SH-SY5Y (cell line): ENCODE results near the gene LTF.

Experiments used
- GATA2 ChIP-seq: IDR thresholded peaks from 2 replicates; pipeline ENCODE4 v1.6.1; 2011; ENCODE audit warnings: mild to moderate bottlenecking, low read depth, low read length
- GATA3 ChIP-seq: IDR thresholded peaks from 2 replicates; pipeline ENCODE4 v1.6.1; 2011; ENCODE audit warnings: low read depth, mild to moderate bottlenecking, low read length, moderate library complexity

DNA sequence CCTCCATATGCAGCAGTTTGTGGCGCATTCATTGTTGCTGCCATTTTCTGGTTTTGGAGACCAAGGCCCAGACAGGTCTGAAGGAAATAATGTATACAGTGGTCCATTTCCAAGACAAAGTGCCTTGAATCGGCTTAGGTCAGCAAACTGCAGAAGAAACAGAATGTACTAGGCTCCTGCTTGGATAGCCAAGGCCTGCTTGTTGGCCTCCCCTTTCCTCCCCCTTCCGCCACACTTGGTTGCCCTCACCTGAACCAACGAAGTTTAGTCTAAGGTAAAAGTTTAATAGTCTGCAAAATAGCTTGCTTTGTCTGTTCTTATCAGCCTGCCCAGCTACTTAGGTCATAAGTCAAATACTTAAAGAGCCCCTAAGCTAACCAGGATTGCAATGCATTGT, 21.1 kb upstream of the LTF start:
- no peak for TF ChIP-seq GATA2
- TF ChIP-seq GATA3: no peak
